ENCODE results near the gene ANKRD12. TPM values are rescaled to one million over a fixed set of nuclear protein-coding genes. Genes with fewer than 3 reads are reported as not detected.

ANKRD12 gene
- total RNA-seq, 1 donor from 2014 or later, result 11.4 TPM

DNA sequence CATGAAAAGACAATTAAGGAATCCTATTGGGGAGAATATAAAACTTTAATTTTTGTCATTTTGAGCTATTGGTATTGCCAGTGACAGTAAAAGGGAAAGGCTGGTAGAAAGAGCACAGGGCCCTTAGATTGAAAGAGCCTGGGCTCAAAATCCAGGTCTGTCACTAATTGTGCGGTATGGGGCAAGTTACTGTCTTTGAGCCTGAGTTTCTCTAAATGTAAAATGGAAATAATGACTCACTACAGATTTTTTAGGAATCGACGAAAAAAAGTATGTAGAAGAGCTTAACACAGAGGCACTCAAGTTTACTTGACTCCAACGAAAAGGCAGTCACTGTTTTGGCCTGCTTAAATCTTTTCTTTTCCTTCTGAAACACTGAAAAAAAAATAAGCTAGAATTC is 27.1 kb upstream of the ANKRD12 start:
- H3K9me3 ChIP-seq, result no peaks in the 10 kb centered on the region
- no peak for TF ChIP-seq CTCF (IDR thresholded peaks at IDR 0.05)
- no peak for DNase-seq (ENCODE audit: low spot score in 2 of 2)
- peak overlapping the region; percentile 47 to 68 for H3K27ac ChIP-seq
- no peaks in the 10 kb centered on the region for H3K27me3 ChIP-seq
- peaks cover 5 to 54% of the 10 kb centered on the region in 2 donors for H3K4me1 ChIP-seq
- no peak overlapping the region for H3K4me3 ChIP-seq
- intact Hi-C loops (cut with DNase I), result loop anchor here (10.0 kb wide), 1 partner anchor 805 kb away; the partner anchor contains the start of gene VAPA
- no peaks in the 10 kb centered on the region for H3K36me3 ChIP-seq

- H3K9me3 ChIP-seq, result no peaks in the 10 kb centered on the region
- H3K27me3 ChIP-seq, result no peaks in the 10 kb centered on the region
- no peak overlapping the region for H3K4me3 ChIP-seq
- DNase-seq (ENCODE audit: low spot score in 2 of 2), result no peak
- no peaks in the 10 kb centered on the region for H3K36me3 ChIP-seq
- peaks cover 12 to 64% of the 10 kb centered on the region in 2 donors for H3K4me1 ChIP-seq
- intact Hi-C loops (cut with DNase I), result no loop called here
- TF ChIP-seq CTCF (IDR thresholded peaks at IDR 0.05), result no peak
- H3K27ac ChIP-seq, result peak overlapping the region; percentile 39 to 53
Observed at GRCh38 chr18:9113468-9114149, 23.0 kb upstream of the ANKRD12 start.

GRCh38 chr18:9115984-9116383 is 20.6 kb upstream of the ANKRD12 start:
- Histone ChIP-seq H3K27ac (peak overlapping the region; percentile 83 to 86), H3K36me3 (no peaks in the 10 kb centered on the region), H3K9me3 (no peaks in the 10 kb centered on the region), H3K4me1 (peaks cover 7 to 62% of the 10 kb centered on the region in 2 donors), H3K4me3 (no peak overlapping the region), H3K27me3 (no peaks in the 10 kb centered on the region)
- DNase-seq (ENCODE audit: low spot score in 2 of 2), result no peak
- intact Hi-C loops (cut with DNase I), result no loop called here
- TF ChIP-seq CTCF (IDR thresholded peaks at IDR 0.05), result no peak

GRCh38 chr18:9117980-9118841 is 18.4 kb upstream of the ANKRD12 start:
- TF ChIP-seq CTCF (IDR thresholded peaks at IDR 0.05), result no peak
- intact Hi-C loops (cut with DNase I), result loop anchor here (1.0 kb wide), 2 partner anchors 16 to 18 kb away; partner anchors contain the start of genes ANKRD12 and NDUFV2
- Histone ChIP-seq H3K36me3 (peaks cover 7 to 16% of the 10 kb centered on the region in 2 donors), H3K27me3 (no peaks in the 10 kb centered on the region), H3K4me3 (peak overlapping the region; percentile 32 to 46), H3K4me1 (peaks cover 7 to 53% of the 10 kb centered on the region in 2 donors), H3K27ac (peak overlapping the region; percentile 83 to 86), H3K9me3 (no peaks in the 10 kb centered on the region)
- DNase-seq (ENCODE audit: low spot score in 2 of 2), result no peak

- H3K4me1 ChIP-seq, result peaks cover 7 to 36% of the 10 kb centered on the region in 2 donors
- intact Hi-C loops (cut with DNase I), result no loop called here
Observed at GRCh38 chr18:9120796-9121195, 15.8 kb upstream of the ANKRD12 start.

More at GRCh38 chr18:9120796-9121195, 15.8 kb upstream of the ANKRD12 start:
- no peaks in the 10 kb centered on the region for H3K27me3 ChIP-seq
- H3K36me3 ChIP-seq, result peaks cover 7 to 28% of the 10 kb centered on the region in 2 donors
- TF ChIP-seq CTCF (IDR thresholded peaks at IDR 0.05), result no peak
- DNase-seq (ENCODE audit: low spot score in 2 of 2), result no peak
- peak overlapping the region; percentile 22 to 34 for H3K27ac ChIP-seq
- H3K4me3 ChIP-seq, result no peak overlapping the region
- H3K9me3 ChIP-seq, result no peaks in the 10 kb centered on the region

All from ascending aorta (tissue), 2 donors.